ENCODE results near the gene GCH1. TPM values are rescaled to one million over a fixed set of nuclear protein-coding genes. Genes with fewer than 3 reads are reported as not detected.

Gene GCH1, protein sequence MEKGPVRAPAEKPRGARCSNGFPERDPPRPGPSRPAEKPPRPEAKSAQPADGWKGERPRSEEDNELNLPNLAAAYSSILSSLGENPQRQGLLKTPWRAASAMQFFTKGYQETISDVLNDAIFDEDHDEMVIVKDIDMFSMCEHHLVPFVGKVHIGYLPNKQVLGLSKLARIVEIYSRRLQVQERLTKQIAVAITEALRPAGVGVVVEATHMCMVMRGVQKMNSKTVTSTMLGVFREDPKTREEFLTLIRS
- total RNA-seq: 10 to 100 TPM; 70.8 to 73.2 TPM

GRCh38 chr14:54902521-54903420 lies at the start of gene GCH1:
GCH1 (minus strand) TSS chr14:54902826; CDS start chr14:54902663, 163 bp downstream.
- no peaks in the 10 kb centered on the region for H3K9me3 Mint-ChIP-seq (ENCODE audit: low read depth)
- CTCF ChIA-PET: interaction anchor here (0.8 to 2.8 kb wide), 16 partner anchors 9 to 148 kb away, joined by 3 to 21 read pairs (median 4); partner anchors contain the start of gene MAPK1IP1L
- peaks cover 56% of the 10 kb centered on the region for H3K4me1 Mint-ChIP-seq
- H3K27me3 Mint-ChIP-seq: no peaks in the 10 kb centered on the region
- peak within 1 kb of the TSS; percentile 89 for H3K27ac Mint-ChIP-seq
- peak; percentile 83 for ATAC-seq
- peak; percentile 83 for DNase-seq
- peak within 1 kb of the TSS; percentile 93 for H3K4me3 Mint-ChIP-seq
- peaks cover 23% of the 10 kb centered on the region for H3K36me3 Mint-ChIP-seq

DNA sequence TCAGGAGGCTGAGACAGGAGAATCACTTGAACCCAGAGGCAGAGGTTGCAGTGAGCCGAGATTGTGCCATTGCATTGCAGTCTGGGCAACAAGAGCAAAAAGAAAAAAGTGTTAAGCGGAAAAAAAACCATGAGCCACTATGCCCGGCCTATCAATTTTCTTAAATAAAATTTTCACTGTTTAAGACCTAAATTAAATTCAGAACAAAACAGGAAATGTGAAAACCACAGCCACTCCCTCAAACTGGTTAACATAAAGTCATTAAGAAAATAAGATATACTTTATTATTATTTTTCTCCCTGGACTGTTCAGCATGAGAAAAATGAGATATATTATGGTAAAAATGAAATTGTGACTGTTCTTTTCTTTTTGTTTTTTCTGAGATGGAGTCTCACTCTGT lies 44.6 kb upstream of the GCH1 start:
- Mint-ChIP-seq H3K27me3 (no peaks in the 10 kb centered on the region), H3K4me1 (peaks cover 12% of the 10 kb centered on the region), H3K9me3 (ENCODE audit: low read depth) (no peaks in the 10 kb centered on the region), H3K27ac (peak overlapping the region; percentile 32), H3K4me3 (no peak overlapping the region), H3K36me3 (peaks cover 52% of the 10 kb centered on the region)
- no peak for DNase-seq
- CTCF ChIA-PET: interaction anchor here (1.2 kb wide), 1 partner anchor 10 kb away, joined by 3 read pairs; no protein-coding TSS in a partner anchor
- no peak for ATAC-seq

- H3K27ac Mint-ChIP-seq: no peak overlapping the region
- DNase-seq (no peak), ATAC-seq (no peak)
- H3K4me1 Mint-ChIP-seq: peaks cover 12% of the 10 kb centered on the region
- no peak overlapping the region for H3K4me3 Mint-ChIP-seq
- CTCF ChIA-PET: interaction anchor here (1.2 kb wide), 1 partner anchor 10 kb away, joined by 3 read pairs; no protein-coding TSS in a partner anchor
- no peaks in the 10 kb centered on the region for H3K27me3 Mint-ChIP-seq
- no peaks in the 10 kb centered on the region for H3K9me3 Mint-ChIP-seq (ENCODE audit: low read depth)
- peaks cover 53% of the 10 kb centered on the region for H3K36me3 Mint-ChIP-seq
These were observed 43.9 kb upstream of the GCH1 start for GRCh38 chr14:54946500-54946899.

GRCh38 chr14:54944737-54945391 lies 42.2 kb upstream of the GCH1 start:
- Mint-ChIP-seq H3K36me3 (peaks cover 56% of the 10 kb centered on the region), H3K4me1 (peaks cover 12% of the 10 kb centered on the region), H3K9me3 (ENCODE audit: low read depth) (no peaks in the 10 kb centered on the region), H3K27me3 (no peaks in the 10 kb centered on the region), H3K27ac (no peak overlapping the region), H3K4me3 (no peak overlapping the region)
- ATAC-seq: no peak
- CTCF ChIA-PET: interaction anchor here (0.8 kb wide), 1 partner anchor 14 kb away, joined by 3 read pairs; no protein-coding TSS in a partner anchor
- DNase-seq: no peak

- Mint-ChIP-seq H3K36me3 (peaks cover 41% of the 10 kb centered on the region), H3K27me3 (no peaks in the 10 kb centered on the region), H3K4me3 (no peak overlapping the region), H3K27ac (no peak overlapping the region), H3K9me3 (ENCODE audit: low read depth) (no peaks in the 10 kb centered on the region), H3K4me1 (peaks cover 8% of the 10 kb centered on the region)
- CTCF ChIA-PET: no interaction called here
- DNase-seq (no peak), ATAC-seq (no peak)
These were observed 40.3 kb upstream of the GCH1 start for GRCh38 chr14:54942913-54943312.

DNA sequence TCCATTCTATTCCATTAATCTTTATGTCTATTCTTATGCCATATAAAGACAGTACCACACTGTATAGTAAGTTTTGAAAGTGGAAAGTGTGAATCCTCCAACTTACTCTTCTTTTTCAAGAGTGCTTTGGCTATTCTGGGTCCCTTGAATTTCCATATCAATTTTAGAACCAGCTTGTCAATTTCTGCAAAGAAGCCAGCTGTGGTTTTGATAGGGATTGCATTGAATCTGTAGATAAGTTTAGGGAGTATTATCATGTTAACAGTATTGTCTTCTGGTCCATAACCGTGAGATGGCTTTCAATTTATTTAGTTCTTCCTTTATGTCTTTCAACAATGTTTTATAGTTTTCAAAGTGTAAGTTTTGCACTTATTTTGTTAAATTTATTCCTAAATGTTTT lies 34.2 kb upstream of the GCH1 start:
- Mint-ChIP-seq H3K4me1 (no peaks in the 10 kb centered on the region), H3K36me3 (peaks cover 16% of the 10 kb centered on the region), H3K4me3 (no peak overlapping the region), H3K27me3 (no peaks in the 10 kb centered on the region), H3K27ac (no peak overlapping the region), H3K9me3 (ENCODE audit: low read depth) (no peaks in the 10 kb centered on the region)
- CTCF ChIA-PET: interaction anchor here (1.0 to 2.1 kb wide), 3 partner anchors 10 to 388 kb away, joined by 3 to 5 read pairs (median 3); no protein-coding TSS in a partner anchor
- ATAC-seq (no peak), DNase-seq (no peak)

DNA sequence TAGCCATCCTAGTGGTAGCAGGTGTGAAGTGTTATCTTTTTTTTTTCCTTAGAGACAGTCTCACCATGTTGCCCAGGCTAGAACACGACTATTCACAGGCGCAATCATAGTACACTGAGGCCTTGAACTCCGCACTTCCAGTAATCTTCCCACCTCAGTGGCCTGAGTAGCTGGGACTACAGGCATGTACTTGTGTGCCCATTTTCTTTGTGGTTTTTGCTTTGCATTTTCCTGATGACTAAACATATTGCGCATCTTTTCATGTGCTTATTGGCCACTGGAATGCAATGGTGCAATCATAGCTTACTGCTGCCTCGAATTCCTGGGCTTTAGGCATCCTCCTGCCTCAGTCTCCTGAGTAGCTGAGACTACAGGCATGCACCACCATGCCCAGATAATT lies 33.3 kb upstream of the GCH1 start:
- H3K27me3 Mint-ChIP-seq: no peaks in the 10 kb centered on the region
- no peak overlapping the region for H3K4me3 Mint-ChIP-seq
- DNase-seq (no peak), ATAC-seq (no peak)
- H3K9me3 Mint-ChIP-seq (ENCODE audit: low read depth): no peaks in the 10 kb centered on the region
- H3K4me1 Mint-ChIP-seq: no peaks in the 10 kb centered on the region
- CTCF ChIA-PET: interaction anchor here (1.0 to 2.1 kb wide), 3 partner anchors 22 to 387 kb away, joined by 3 to 5 read pairs (median 3); no protein-coding TSS in a partner anchor
- no peak overlapping the region for H3K27ac Mint-ChIP-seq
- peaks cover 12% of the 10 kb centered on the region for H3K36me3 Mint-ChIP-seq

GRCh38 chr14:54935100-54935499 lies 32.5 kb upstream of the GCH1 start:
- Mint-ChIP-seq H3K4me3 (no peak overlapping the region), H3K9me3 (ENCODE audit: low read depth) (no peaks in the 10 kb centered on the region), H3K27me3 (no peaks in the 10 kb centered on the region), H3K4me1 (no peaks in the 10 kb centered on the region), H3K27ac (no peak overlapping the region), H3K36me3 (peaks cover 8% of the 10 kb centered on the region)
- DNase-seq: no peak
- CTCF ChIA-PET: interaction anchor here (1.4 kb wide), 1 partner anchor 23 kb away, joined by 3 read pairs; no protein-coding TSS in a partner anchor
- no peak for ATAC-seq

- Mint-ChIP-seq H3K27me3 (no peaks in the 10 kb centered on the region), H3K9me3 (ENCODE audit: low read depth) (no peaks in the 10 kb centered on the region), H3K36me3 (peaks cover 4% of the 10 kb centered on the region), H3K4me3 (no peak overlapping the region), H3K4me1 (no peaks in the 10 kb centered on the region), H3K27ac (no peak overlapping the region)
- no peak for ATAC-seq
- CTCF ChIA-PET: interaction anchor here (0.7 kb wide), 1 partner anchor 24 kb away, joined by 3 read pairs; no protein-coding TSS in a partner anchor
- no peak for DNase-seq
These were observed 30.4 kb upstream of the GCH1 start for GRCh38 chr14:54933006-54933405.

GRCh38 chr14:54931598-54932340 lies 29.1 kb upstream of the GCH1 start:
- Mint-ChIP-seq H3K27ac (no peak overlapping the region), H3K9me3 (ENCODE audit: low read depth) (no peaks in the 10 kb centered on the region), H3K36me3 (peaks cover 4% of the 10 kb centered on the region), H3K4me1 (peaks cover 3% of the 10 kb centered on the region), H3K4me3 (no peak overlapping the region), H3K27me3 (no peaks in the 10 kb centered on the region)
- CTCF ChIA-PET: interaction anchor here (1.4 to 1.5 kb wide), 2 partner anchors 10 to 29 kb away, joined by 3 to 4 read pairs; partner anchors contain the start of gene GCH1
- DNase-seq: no peak
- ATAC-seq: no peak

- DNase-seq: no peak
- H3K9me3 Mint-ChIP-seq (ENCODE audit: low read depth): no peaks in the 10 kb centered on the region
- peaks cover 5% of the 10 kb centered on the region for H3K36me3 Mint-ChIP-seq
- peaks cover 3% of the 10 kb centered on the region for H3K4me1 Mint-ChIP-seq
- H3K4me3 Mint-ChIP-seq: no peak overlapping the region
- no peak overlapping the region for H3K27ac Mint-ChIP-seq
- CTCF ChIA-PET: interaction anchor here (1.4 to 1.5 kb wide), 2 partner anchors 9 to 28 kb away, joined by 3 to 4 read pairs; partner anchors contain the start of gene GCH1
- ATAC-seq: no peak
- H3K27me3 Mint-ChIP-seq: no peaks in the 10 kb centered on the region
These were observed 28.5 kb upstream of the GCH1 start for GRCh38 chr14:54931101-54931500.

GRCh38 chr14:54929556-54929955 lies 26.9 kb upstream of the GCH1 start:
- no peak overlapping the region for H3K4me3 Mint-ChIP-seq

More at GRCh38 chr14:54929556-54929955, 26.9 kb upstream of the GCH1 start:
- no peak for DNase-seq
- Mint-ChIP-seq H3K36me3 (peaks cover 6% of the 10 kb centered on the region), H3K27me3 (no peaks in the 10 kb centered on the region), H3K4me1 (peaks cover 3% of the 10 kb centered on the region), H3K27ac (no peak overlapping the region), H3K9me3 (ENCODE audit: low read depth) (no peaks in the 10 kb centered on the region)
- CTCF ChIA-PET: no interaction called here
- no peak for ATAC-seq

Measured in activated CD8-positive, alpha-beta memory T cell treated with anti-CD3 and anti-CD28 coated beads, Interleukin-2, amount 10 ng/mL, durations not matched to agents 7 days and 5 days (primary cell).